Measurements from ENCODE around the gene BANF1. TPM values are rescaled to one million over a fixed set of nuclear protein-coding genes. Genes with fewer than 3 reads are reported as not detected.

BANF1 gene
- total and polyA plus RNA-seq, 2 experiments from 2014 or later: 31.6 to 330 TPM

GRCh38 chr11:65958774-65959420 is 43.4 kb upstream of the BANF1 start:
- Histone ChIP-seq H3K4me3 (no peak overlapping the region), H2AFZ (no peak overlapping the region), H3K36me3 (ENCODE audit: low read depth) (0 out of 2 replicates have a peak, but pooled peaks cover under 1% of the 10 kb centered on the region), H3K4me2 (ENCODE audit: unreplicated experiment) (no peak overlapping the region), H3K27me3 (replicated peaks; ENCODE audit: insufficient read depth) (no peaks in the 10 kb centered on the region), H3K9ac (no peak overlapping the region), H3F3A (ENCODE audit: insufficient read depth) (no peaks in the 10 kb centered on the region), H3K9me2 (ENCODE audit: insufficient read depth) (no peaks in the 10 kb centered on the region), H4K20me1 (ENCODE audit: insufficient read depth) (no peaks in the 10 kb centered on the region), H3K27ac (no peak overlapping the region), H3K79me2 (ENCODE audit: insufficient read depth) (peaks cover 23% of the 10 kb centered on the region), H3K4me1 (ENCODE audit: insufficient read depth) (peaks cover 15% of the 10 kb centered on the region), H3K9me3 (ENCODE audit: low read depth) (no peaks in the 10 kb centered on the region)
- in situ Hi-C loops (cut with MboI): no loop called here
- 48 to 53% methylated on average over 17 of the region's 17 CpGs for WGBS, 2 experiments (ENCODE audit: low coverage in 1 of 2, low lambda C conversion rate in 2 of 2, missing lambda C conversion rate in 2 of 2)
- TF ChIP-seq EZH2phosphoT487 (IDR thresholded peaks at IDR 0.05; ENCODE audit: insufficient read depth, low read depth) (no peak), EZH2 (IDR thresholded peaks at IDR 0.05; ENCODE audit: insufficient read depth, poor library complexity, severe bottlenecking) (no peak)
- DNase-seq: no peak

DNA sequence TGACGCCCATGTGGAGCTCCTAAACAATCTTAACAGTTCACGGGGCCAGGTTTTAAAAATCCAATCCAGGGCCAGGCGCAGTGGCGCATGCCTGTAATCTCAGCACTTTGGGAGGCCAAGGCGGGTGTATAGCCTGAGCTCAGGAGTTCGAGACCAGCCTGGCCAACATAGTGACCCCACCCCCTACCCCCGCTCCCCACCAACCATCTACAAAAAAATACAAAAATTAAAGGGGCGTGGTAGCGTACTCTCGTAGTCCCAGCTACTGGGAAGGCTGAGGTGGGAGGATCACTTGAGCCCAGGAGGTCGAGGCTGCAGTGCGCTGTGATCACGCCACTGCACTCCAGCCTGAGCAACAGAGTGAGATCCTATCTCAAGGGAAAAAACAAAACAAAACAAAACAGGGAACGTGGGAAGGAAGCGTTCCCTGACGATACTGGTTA is 41.5 kb upstream of the BANF1 start:
- peak overlapping the region; percentile 93 for H3K4me2 ChIP-seq (ENCODE audit: unreplicated experiment)
- no peaks in the 10 kb centered on the region for H3K27me3 ChIP-seq (replicated peaks; ENCODE audit: insufficient read depth)
- TF ChIP-seq EZH2 (IDR thresholded peaks at IDR 0.05; ENCODE audit: insufficient read depth, poor library complexity, severe bottlenecking) (no peak), EZH2phosphoT487 (IDR thresholded peaks at IDR 0.05; ENCODE audit: insufficient read depth, low read depth) (no peak)
- H3K4me3 ChIP-seq: peak overlapping the region; percentile 88
- H3K36me3 ChIP-seq (ENCODE audit: low read depth): 0 out of 2 replicates have a peak, but pooled peaks cover 8% of the 10 kb centered on the region
- H3K27ac ChIP-seq: peak overlapping the region; percentile 88
- in situ Hi-C loops (cut with MboI): no loop called here
- H3K79me2 ChIP-seq (ENCODE audit: insufficient read depth): peaks cover 43% of the 10 kb centered on the region
- peak overlapping the region; percentile 94 for H2AFZ ChIP-seq
- no peak for DNase-seq
- WGBS, 2 experiments (ENCODE audit: low coverage in 1 of 2, low lambda C conversion rate in 2 of 2, missing lambda C conversion rate in 2 of 2): 50 to 58% methylated on average over 15 to 16 of the region's 16 CpGs
- H4K20me1 ChIP-seq (ENCODE audit: insufficient read depth): no peaks in the 10 kb centered on the region
- peak overlapping the region; percentile 97 for H3K9ac ChIP-seq
- peaks cover 17% of the 10 kb centered on the region for H3K4me1 ChIP-seq (ENCODE audit: insufficient read depth)
- H3K9me2 ChIP-seq (ENCODE audit: insufficient read depth): no peaks in the 10 kb centered on the region
- no peaks in the 10 kb centered on the region for H3K9me3 ChIP-seq (ENCODE audit: low read depth)
- H3F3A ChIP-seq (ENCODE audit: insufficient read depth): no peaks in the 10 kb centered on the region

DNA sequence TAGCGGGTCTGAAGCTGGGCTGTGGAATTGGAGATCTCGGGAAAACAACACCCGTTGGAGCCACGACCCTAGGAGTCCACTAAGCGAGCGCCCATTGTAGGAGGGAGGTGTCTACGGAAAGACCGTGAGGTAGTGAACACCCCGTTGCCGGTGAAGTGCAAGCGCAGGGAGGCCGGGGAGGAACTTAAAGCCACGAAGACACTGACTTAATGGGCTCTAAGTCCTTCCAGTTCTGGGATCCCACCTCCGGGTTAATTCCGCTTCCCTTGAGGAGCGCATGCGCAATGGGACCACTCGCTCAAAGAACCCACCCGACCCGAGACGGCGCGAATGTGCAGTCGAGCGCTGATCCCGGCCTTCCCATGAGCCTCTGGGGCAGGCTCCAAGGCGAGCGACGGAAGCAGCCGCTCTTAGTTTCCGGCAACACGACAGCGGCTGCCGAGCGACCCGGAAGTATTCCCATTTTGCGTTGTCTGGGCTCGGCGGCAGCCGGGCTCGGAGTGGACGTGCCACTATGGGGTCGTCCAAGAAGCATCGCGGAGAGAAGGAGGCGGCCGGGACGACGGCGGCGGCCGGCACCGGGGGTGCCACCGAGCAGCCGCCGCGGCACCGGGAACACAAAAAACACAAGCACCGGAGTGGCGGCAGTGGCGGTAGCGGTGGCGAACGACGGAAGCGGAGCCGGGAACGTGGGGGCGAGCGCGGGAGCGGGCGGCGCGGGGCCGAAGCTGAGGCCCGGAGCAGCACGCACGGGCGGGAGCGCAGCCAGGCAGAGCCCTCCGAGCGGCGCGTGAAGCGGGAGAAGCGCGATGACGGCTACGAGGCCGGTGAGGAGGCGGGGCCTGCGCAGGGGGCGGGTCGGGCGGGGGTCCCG is 40.8 kb upstream of the BANF1 start, which contains the start of gene SART1:
Gene SART1, plus strand, starts transcription at position 468 of the 874 bp plus-strand sequence. Its CDS starts 47 bp downstream, at position 515.
- Histone ChIP-seq H3F3A (ENCODE audit: insufficient read depth) (no peaks in the 10 kb centered on the region), H3K4me1 (ENCODE audit: insufficient read depth) (peaks cover 17% of the 10 kb centered on the region), H3K27me3 (replicated peaks; ENCODE audit: insufficient read depth) (no peaks in the 10 kb centered on the region), H4K20me1 (ENCODE audit: insufficient read depth) (no peaks in the 10 kb centered on the region), H3K9ac (peak within 1 kb of the TSS; percentile 97), H3K4me3 (peak within 1 kb of the TSS; percentile 88), H3K9me3 (ENCODE audit: low read depth) (no peaks in the 10 kb centered on the region), H3K36me3 (ENCODE audit: low read depth) (0 out of 2 replicates have a peak, but pooled peaks cover 11% of the 10 kb centered on the region), H3K79me2 (ENCODE audit: insufficient read depth) (peaks cover 47% of the 10 kb centered on the region), H2AFZ (peak within 1 kb of the TSS; percentile 94), H3K27ac (peak within 1 kb of the TSS; percentile 88), H3K9me2 (ENCODE audit: insufficient read depth) (no peaks in the 10 kb centered on the region), H3K4me2 (ENCODE audit: unreplicated experiment) (peak within 1 kb of the TSS; percentile 100)
- TF ChIP-seq EZH2 (IDR thresholded peaks at IDR 0.05; ENCODE audit: insufficient read depth, poor library complexity, severe bottlenecking) (no peak), EZH2phosphoT487 (IDR thresholded peaks at IDR 0.05; ENCODE audit: insufficient read depth, low read depth) (no peak)
- WGBS, 2 experiments (ENCODE audit: low coverage in 1 of 2, low lambda C conversion rate in 2 of 2, missing lambda C conversion rate in 2 of 2): 0 to 1% methylated on average over 52 to 93 of the region's 97 CpGs
- DNase-seq: peak; percentile 99
- in situ Hi-C loops (cut with MboI): no loop called here

DNA sequence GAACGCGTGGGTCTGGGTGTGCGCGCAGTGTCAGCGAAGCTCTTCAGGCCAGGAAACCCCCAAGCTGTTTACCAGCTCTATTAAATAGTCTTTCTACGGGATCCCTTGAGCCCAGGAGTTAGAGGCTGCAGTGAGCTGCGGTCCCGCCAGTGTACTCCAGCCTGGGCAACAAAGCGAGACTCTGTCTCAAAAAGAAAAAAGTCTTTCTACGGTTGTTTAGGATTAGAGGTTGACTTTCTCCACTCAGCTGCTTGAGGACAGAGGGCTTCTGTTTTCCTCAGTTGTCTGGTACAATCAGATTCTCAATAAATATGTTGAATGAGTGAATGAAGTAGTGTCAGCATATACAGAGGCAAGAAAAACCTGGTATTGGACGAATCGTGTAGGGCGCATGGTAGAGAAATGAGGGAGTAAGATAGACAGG is 40.1 kb upstream of the BANF1 start:
- H3K4me1 ChIP-seq (ENCODE audit: insufficient read depth): peaks cover 17% of the 10 kb centered on the region
- H3K9me3 ChIP-seq (ENCODE audit: low read depth): no peaks in the 10 kb centered on the region
- peak overlapping the region; percentile 88 for H3K4me3 ChIP-seq
- 9 to 14% methylated on average over 8 to 13 of the region's 13 CpGs for WGBS, 2 experiments (ENCODE audit: low coverage in 1 of 2, low lambda C conversion rate in 2 of 2, missing lambda C conversion rate in 2 of 2)
- peak overlapping the region; percentile 97 for H3K9ac ChIP-seq
- TF ChIP-seq EZH2 (IDR thresholded peaks at IDR 0.05; ENCODE audit: insufficient read depth, poor library complexity, severe bottlenecking): no peak
- no peak for TF ChIP-seq EZH2phosphoT487 (IDR thresholded peaks at IDR 0.05; ENCODE audit: insufficient read depth, low read depth)
- no peaks in the 10 kb centered on the region for H3F3A ChIP-seq (ENCODE audit: insufficient read depth)
- H3K27me3 ChIP-seq (replicated peaks; ENCODE audit: insufficient read depth): no peaks in the 10 kb centered on the region
- peak overlapping the region; percentile 18; the same call in 1 of the 2 replicates for H3K27ac ChIP-seq
- peaks cover 11% of the 10 kb centered on the region; the same call in 1 of the 2 replicates for H3K36me3 ChIP-seq (ENCODE audit: low read depth)
- no peak for DNase-seq
- H4K20me1 ChIP-seq (ENCODE audit: insufficient read depth): no peaks in the 10 kb centered on the region
- in situ Hi-C loops (cut with MboI): no loop called here
- no peaks in the 10 kb centered on the region for H3K9me2 ChIP-seq (ENCODE audit: insufficient read depth)
- peak overlapping the region; percentile 100 for H3K4me2 ChIP-seq (ENCODE audit: unreplicated experiment)
- H2AFZ ChIP-seq: no peak overlapping the region
- H3K79me2 ChIP-seq (ENCODE audit: insufficient read depth): peaks cover 47% of the 10 kb centered on the region

Measured in GM23248 (cell line).